DOHH2 (cell line): Measurements from ENCODE around the gene CBLC.

Experiments
- H3F3A ChIP-seq: fragments of 200-600 bp; sonication (generic), shearing (Covaris generic); 2 replicates; pipeline ENCODE4 v1.6.0; 2016; ENCODE audit warnings: antibody characterized with exemption, mild to moderate bottlenecking; ENCODE audit not compliant: control insufficient read depth, insufficient read depth
- H3K27ac ChIP-seq: fragments of 200-600 bp; sonication (generic); 2 replicates; pipeline ENCODE4 v1.5.1; 2014; ENCODE audit warnings: low read depth, mild to moderate bottlenecking, low read length, moderate library complexity
- H3K27me3 ChIP-seq: fragments of 200-600 bp; sonication (generic); 2 replicates; pipeline ENCODE4 v1.6.1; 2014; ENCODE audit warnings: mild to moderate bottlenecking, low read length, mixed read lengths; ENCODE audit not compliant: control insufficient read depth
- H3K36me3 ChIP-seq: fragments of 200-600 bp; sonication (generic); 2 replicates; pipeline ENCODE4 v1.6.1; 2014; ENCODE audit warnings: mild to moderate bottlenecking, low read length, moderate library complexity, mixed read lengths; ENCODE audit not compliant: control insufficient read depth
- H3K4me1 ChIP-seq: fragments of 200-600 bp; sonication (generic); 2 replicates; pipeline ENCODE4 v1.6.1; 2014; ENCODE audit warnings: mild to moderate bottlenecking, low read length, mixed read lengths; ENCODE audit not compliant: control insufficient read depth
- H3K4me2 ChIP-seq: fragments of 200-600 bp; sonication (generic); 2 replicates; pipeline ENCODE4 v1.6.0; 2014; ENCODE audit warnings: mild to moderate bottlenecking, low read length, moderate library complexity
- H3K4me3 ChIP-seq: fragments of 200-600 bp; sonication (generic); 2 replicates; pipeline ENCODE4 v1.5.1; 2014; ENCODE audit warnings: mild to moderate bottlenecking, low read length, mixed read lengths
- H3K79me2 ChIP-seq: fragments of 200-600 bp; sonication (generic); 2 replicates; pipeline ENCODE4 v1.6.1; 2014; ENCODE audit warnings: mild to moderate bottlenecking, low read length, mixed read lengths; ENCODE audit not compliant: control insufficient read depth
- H3K9me2 ChIP-seq: fragments of 200-600 bp; sonication (generic); replicated peaks from 2 replicates; pipeline ENCODE4 v1.6.1; 2014; ENCODE audit warnings: mild to moderate bottlenecking, low read length, mixed read lengths; ENCODE audit not compliant: control insufficient read depth
- H3K9me3 ChIP-seq: fragments of 200-600 bp; sonication (generic); 2 replicates; pipeline ENCODE4 v1.6.1; 2014; ENCODE audit warnings: antibody characterized with exemption, low read length, mixed read lengths; ENCODE audit not compliant: control insufficient read depth, insufficient read depth
- H4K20me1 ChIP-seq: fragments of 200-600 bp; sonication (generic); 2 replicates; pipeline ENCODE4 v1.6.0; 2014; ENCODE audit warnings: low read depth, mild to moderate bottlenecking, antibody characterized with exemption, low read length, moderate library complexity; ENCODE audit not compliant: control insufficient read depth, insufficient read depth
- EZH2phosphoT487 ChIP-seq: fragments of 200-600 bp; sonication (generic); IDR thresholded peaks from 2 replicates; pipeline ENCODE4 v1.6.1; 2017; ENCODE audit warnings: borderline replicate concordance, mild to moderate bottlenecking, antibody characterized with exemption, low read length, moderate library complexity, mixed read lengths
- TF ChIP-seq, protein P1 (sequence below): fragments of 200-600 bp; sonication (generic); IDR thresholded peaks from one replicate; pipeline ENCODE4 v1.5.1; 2014; ENCODE audit warnings: antibody characterized with exemption, mild to moderate bottlenecking, low read depth, low read length; ENCODE audit not compliant: poor library complexity, severe bottlenecking

Gene CBLC

DNA sequence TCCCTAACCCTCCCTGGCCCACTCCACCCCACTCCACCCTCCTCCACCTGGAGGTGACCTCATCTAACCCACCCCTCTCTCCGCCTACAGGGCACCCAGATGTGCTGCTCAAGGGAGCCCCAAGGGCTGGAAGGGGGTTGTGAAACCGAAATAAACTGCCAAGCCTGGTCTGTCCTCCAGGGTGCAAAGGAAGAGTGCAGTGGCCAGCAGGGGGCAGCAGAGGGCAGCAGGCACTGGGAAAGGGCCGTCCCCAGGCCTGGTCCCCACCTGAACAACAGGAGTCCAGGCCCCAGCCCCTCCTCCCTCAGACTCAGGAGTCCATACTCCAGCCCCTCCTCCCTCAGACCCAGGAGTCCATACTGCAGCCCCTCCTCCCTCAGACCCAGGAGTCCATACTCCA, 22.8 kb downstream of the CBLC start:
- no peak overlapping the region for H3K4me3 ChIP-seq
- H3K36me3 ChIP-seq: no peaks in the 10 kb centered on the region
- H3K4me2 ChIP-seq: no peak overlapping the region
- H3F3A ChIP-seq: no peaks in the 10 kb centered on the region
- H3K9me3 ChIP-seq: no peaks in the 10 kb centered on the region
- H3K9me2 ChIP-seq: no peaks in the 10 kb centered on the region
- no peak overlapping the region for H3K27ac ChIP-seq
- H3K27me3 ChIP-seq: peaks cover 15% of the 10 kb centered on the region; the same call in 1 of the 2 replicates
- H3K79me2 ChIP-seq: no peaks in the 10 kb centered on the region
- no peaks in the 10 kb centered on the region for H4K20me1 ChIP-seq
- TF ChIP-seq, protein P1, sequence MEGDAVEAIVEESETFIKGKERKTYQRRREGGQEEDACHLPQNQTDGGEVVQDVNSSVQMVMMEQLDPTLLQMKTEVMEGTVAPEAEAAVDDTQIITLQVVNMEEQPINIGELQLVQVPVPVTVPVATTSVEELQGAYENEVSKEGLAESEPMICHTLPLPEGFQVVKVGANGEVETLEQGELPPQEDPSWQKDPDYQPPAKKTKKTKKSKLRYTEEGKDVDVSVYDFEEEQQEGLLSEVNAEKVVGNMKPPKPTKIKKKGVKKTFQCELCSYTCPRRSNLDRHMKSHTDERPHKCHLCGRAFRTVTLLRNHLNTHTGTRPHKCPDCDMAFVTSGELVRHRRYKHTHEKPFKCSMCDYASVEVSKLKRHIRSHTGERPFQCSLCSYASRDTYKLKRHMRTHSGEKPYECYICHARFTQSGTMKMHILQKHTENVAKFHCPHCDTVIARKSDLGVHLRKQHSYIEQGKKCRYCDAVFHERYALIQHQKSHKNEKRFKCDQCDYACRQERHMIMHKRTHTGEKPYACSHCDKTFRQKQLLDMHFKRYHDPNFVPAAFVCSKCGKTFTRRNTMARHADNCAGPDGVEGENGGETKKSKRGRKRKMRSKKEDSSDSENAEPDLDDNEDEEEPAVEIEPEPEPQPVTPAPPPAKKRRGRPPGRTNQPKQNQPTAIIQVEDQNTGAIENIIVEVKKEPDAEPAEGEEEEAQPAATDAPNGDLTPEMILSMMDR: peak; percentile 89
- no peak for TF ChIP-seq EZH2phosphoT487
- no peaks in the 10 kb centered on the region for H3K4me1 ChIP-seq

GRCh38 chr19:44803442-44804428, 26.0 kb downstream of the CBLC start:
- Histone ChIP-seq H3K9me3 (no peaks in the 10 kb centered on the region), H3K4me2 (no peak overlapping the region), H4K20me1 (no peaks in the 10 kb centered on the region), H3K36me3 (no peaks in the 10 kb centered on the region), H3F3A (no peaks in the 10 kb centered on the region), H3K4me3 (no peak overlapping the region), H3K79me2 (no peaks in the 10 kb centered on the region), H3K27me3 (peaks cover 7% of the 10 kb centered on the region), H3K27ac (no peak overlapping the region), H3K9me2 (no peaks in the 10 kb centered on the region), H3K4me1 (no peaks in the 10 kb centered on the region)
- TF ChIP-seq, protein P1: no peak
- TF ChIP-seq EZH2phosphoT487: no peak

DNA sequence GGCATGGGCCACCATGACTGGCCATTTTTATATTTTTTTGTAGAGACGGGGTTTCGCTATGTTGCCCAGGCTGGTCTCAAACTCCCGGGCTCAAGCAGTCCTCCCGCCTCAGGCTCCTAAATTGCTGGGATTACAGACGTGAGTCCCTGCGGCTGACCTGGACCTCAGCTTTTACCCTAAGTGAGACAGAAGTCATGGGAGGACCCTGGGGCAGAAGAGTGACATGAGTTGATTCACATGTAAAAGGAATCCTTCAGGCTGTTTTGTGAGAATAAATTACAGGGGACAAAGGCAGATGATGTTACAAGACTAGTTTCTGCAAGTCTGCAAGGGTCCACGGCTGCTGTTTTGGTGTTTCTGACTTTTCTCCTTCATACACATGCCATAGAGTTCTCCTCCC, 28.6 kb downstream of the CBLC start:
- Histone ChIP-seq H3K27me3 (peaks cover 4% of the 10 kb centered on the region; the same call in 1 of the 2 replicates), H3K4me2 (no peak overlapping the region), H3F3A (no peaks in the 10 kb centered on the region), H3K79me2 (no peaks in the 10 kb centered on the region), H4K20me1 (no peaks in the 10 kb centered on the region), H3K9me2 (no peaks in the 10 kb centered on the region), H3K36me3 (no peaks in the 10 kb centered on the region), H3K4me1 (no peaks in the 10 kb centered on the region), H3K4me3 (no peak overlapping the region), H3K27ac (no peak overlapping the region), H3K9me3 (no peaks in the 10 kb centered on the region)
- no peak for TF ChIP-seq EZH2phosphoT487

DNA sequence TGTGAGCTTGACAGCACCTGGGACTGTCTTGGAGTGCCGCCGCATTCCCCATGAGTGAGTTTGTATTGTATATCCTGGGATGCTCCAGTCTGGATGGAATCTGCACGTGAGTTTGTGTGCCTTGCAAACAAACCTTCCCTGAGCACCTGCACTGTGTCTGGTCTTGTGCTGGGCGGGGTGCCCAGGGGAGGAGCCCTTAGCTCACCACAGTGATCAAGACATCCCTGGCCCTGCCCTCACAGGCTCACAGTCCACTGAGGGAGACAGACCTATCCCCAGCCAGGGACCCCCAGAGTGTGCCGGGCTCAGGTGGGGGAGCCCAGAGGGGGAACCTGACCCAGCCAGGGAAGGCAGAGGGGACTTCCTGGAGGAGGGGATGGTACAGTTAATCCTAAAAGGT, 29.5 kb downstream of the CBLC start:
- H3K9me2 ChIP-seq: no peaks in the 10 kb centered on the region
- H3K27ac ChIP-seq: no peak overlapping the region
- no peaks in the 10 kb centered on the region for H3K9me3 ChIP-seq
- H3K4me1 ChIP-seq: no peaks in the 10 kb centered on the region
- no peaks in the 10 kb centered on the region for H3K79me2 ChIP-seq
- no peak overlapping the region for H3K4me2 ChIP-seq
- H3F3A ChIP-seq: no peaks in the 10 kb centered on the region
- H3K27me3 ChIP-seq: peaks cover 4% of the 10 kb centered on the region; the same call in 1 of the 2 replicates
- H4K20me1 ChIP-seq: no peaks in the 10 kb centered on the region
- H3K4me3 ChIP-seq: no peak overlapping the region
- H3K36me3 ChIP-seq: no peaks in the 10 kb centered on the region
- TF ChIP-seq EZH2phosphoT487: no peak
- TF ChIP-seq, protein P1: no peak
